GM12801 (cell line): ENCODE results near the gene TPRA1.

Source experiments
- CTCF ChIP-seq: IDR thresholded peaks from one replicate; pipeline ENCODE4 v1.5.1; 2011; ENCODE audit warnings: control low read depth; ENCODE audit not compliant: insufficient read length; ENCODE audit errors: extremely low read depth

TPRA1 gene

GRCh38 chr3:127630811-127631714, 40.5 kb upstream of the TPRA1 start:
- TF ChIP-seq CTCF, result no peak

GRCh38 chr3:127629467-127630403, 39.2 kb upstream of the TPRA1 start:
- TF ChIP-seq CTCF, result no peak

- TF ChIP-seq CTCF, result no peak
Observed at GRCh38 chr3:127628788-127629466, 38.4 kb upstream of the TPRA1 start, which contains the start of gene PODXL2. Gene PODXL2 (plus strand): TSS chr3:127629185. CDS start chr3:127629220, 35 bp downstream.

- TF ChIP-seq CTCF, result no peak
Observed at GRCh38 chr3:127628426-127628787, 37.9 kb upstream of the TPRA1 start.

GRCh38 chr3:127625821-127626220, 35.3 kb upstream of the TPRA1 start:
- TF ChIP-seq CTCF, result no peak

- TF ChIP-seq CTCF, result no peak
Observed at GRCh38 chr3:127624063-127624462, 33.5 kb upstream of the TPRA1 start.
